NB4 (cell line): ENCODE data around the gene PLD4.

Experiments
- MYC ChIP-seq: IDR thresholded peaks from 2 replicates; pipeline ENCODE4 v1.6.1; 2011; ENCODE audit warnings: low read depth, low read length
- POLR2A ChIP-seq: IDR thresholded peaks from 2 replicates; pipeline ENCODE4 v1.6.1; 2011; ENCODE audit warnings: mild to moderate bottlenecking; ENCODE audit not compliant: insufficient read length; ENCODE audit errors: extremely low read depth
- TF ChIP-seq, protein P1 (sequence below): IDR thresholded peaks from one replicate; pipeline ENCODE4 v1.5.1; 2012; ENCODE audit warnings: low read depth, low read length
- TF ChIP-seq, protein P2 (sequence below): IDR thresholded peaks from 2 replicates; pipeline ENCODE4 v1.6.1; 2011; ENCODE audit warnings: low read depth, low read length

DNA sequence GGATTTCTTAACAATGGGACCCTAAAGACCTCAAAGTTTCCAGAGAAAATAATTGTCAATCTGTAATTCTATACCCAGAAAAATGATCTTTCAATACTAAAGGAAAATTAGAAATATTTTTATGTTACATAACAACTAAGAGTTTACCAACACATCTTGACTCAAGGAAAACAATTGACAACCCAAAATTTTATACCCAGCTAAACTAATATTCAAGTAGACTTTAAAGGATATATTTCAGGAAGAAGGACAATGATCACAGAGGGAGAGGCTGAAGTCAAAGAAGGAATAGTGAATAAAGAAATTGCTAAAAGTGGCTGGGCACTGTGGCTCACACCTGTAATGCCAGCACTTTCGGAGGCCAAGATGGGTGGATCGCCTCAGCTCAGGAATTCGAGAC lies 12.6 kb upstream of the PLD4 start:
- TF ChIP-seq, protein P1, sequence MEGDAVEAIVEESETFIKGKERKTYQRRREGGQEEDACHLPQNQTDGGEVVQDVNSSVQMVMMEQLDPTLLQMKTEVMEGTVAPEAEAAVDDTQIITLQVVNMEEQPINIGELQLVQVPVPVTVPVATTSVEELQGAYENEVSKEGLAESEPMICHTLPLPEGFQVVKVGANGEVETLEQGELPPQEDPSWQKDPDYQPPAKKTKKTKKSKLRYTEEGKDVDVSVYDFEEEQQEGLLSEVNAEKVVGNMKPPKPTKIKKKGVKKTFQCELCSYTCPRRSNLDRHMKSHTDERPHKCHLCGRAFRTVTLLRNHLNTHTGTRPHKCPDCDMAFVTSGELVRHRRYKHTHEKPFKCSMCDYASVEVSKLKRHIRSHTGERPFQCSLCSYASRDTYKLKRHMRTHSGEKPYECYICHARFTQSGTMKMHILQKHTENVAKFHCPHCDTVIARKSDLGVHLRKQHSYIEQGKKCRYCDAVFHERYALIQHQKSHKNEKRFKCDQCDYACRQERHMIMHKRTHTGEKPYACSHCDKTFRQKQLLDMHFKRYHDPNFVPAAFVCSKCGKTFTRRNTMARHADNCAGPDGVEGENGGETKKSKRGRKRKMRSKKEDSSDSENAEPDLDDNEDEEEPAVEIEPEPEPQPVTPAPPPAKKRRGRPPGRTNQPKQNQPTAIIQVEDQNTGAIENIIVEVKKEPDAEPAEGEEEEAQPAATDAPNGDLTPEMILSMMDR, result no peak
- TF ChIP-seq POLR2A (no peak), MYC (no peak)
- TF ChIP-seq, protein P2, sequence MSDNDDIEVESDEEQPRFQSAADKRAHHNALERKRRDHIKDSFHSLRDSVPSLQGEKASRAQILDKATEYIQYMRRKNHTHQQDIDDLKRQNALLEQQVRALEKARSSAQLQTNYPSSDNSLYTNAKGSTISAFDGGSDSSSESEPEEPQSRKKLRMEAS, result no peak
